Pericardium fibroblast (primary cell): ENCODE data around the gene SH2B2. TPM values are rescaled to one million over a fixed set of nuclear protein-coding genes. Genes with fewer than 3 reads are reported as not detected.

Experiments
- total RNA-seq: library from RNA; depleted of rRNA; stranded (reverse); fragments of >200 nt; gene quantifications from 2 replicates; pipeline ENCODE4 v1.2.3, GENCODE V29; 2015

Gene SH2B2
- 2.7 and 3.8 TPM in 2 replicates for total RNA-seq

DNA sequence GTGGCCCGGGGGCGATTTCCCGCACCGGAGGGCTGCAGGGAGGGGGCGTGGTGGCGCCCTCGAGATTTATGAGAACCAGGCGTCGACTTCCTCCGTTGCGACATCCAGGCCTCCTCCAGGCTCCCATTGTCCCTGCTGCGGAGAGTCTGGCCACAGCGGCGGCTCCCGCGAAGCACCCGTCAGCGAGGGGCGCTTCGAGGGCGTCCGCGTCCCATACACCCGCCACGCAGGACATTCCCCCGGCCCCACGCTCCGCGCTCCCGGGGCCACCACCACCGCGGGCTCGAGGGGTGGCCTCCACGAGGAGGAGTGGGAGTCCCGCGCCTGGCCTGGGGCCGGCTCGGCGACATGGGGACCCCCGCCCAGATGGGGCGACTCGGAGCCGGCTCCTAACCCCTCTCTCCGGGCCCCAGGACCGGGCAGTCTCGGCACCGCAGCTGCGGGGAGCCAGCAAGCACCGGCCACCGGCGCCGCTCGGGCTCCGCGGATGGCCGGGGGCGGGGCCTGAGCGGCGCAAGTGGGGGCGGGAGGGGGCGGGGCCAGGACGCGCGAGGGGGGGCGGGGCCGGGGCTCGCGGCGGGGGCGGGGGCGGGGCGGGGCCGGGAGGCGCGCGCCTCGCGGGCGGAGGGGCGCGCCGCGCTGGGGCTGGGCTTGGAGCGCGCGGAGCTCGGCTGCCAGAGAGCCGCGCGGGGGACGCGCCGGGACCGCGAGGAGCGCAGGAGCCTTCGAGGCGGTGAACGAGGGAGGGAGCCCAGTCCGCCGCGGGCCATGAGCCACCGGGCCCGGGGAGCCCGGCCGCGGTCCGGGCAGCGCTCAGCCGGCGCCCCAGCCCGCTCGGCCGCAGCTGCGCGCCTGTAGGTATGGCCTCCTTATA lies at the start of gene SH2B2:
TSS of gene SH2B2 (plus strand) at position 632 of the 874 bp plus-strand sequence. CDS start 13,683 bp downstream, outside the sequence.

DNA sequence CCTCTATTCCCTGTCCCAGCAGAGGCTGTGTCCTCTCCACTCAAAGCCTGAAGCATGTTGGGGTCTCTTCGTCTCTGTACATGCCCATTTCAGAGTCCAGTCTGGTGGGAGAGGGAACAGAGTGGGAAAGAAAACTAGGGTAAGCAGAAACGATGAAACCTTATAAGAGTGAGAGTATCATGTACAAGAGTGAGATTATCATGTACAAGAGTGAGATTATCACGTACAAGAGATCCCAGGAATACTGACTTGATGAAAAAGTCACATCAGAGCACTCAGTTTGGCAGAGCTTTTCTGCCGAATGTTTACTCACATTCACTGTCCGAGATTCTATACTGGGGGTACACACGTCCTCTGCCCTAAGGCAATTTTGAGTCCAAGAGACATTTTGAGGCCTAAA lies 69.7 kb downstream of the SH2B2 start, which contains the start of gene SPDYE6:
TSS of gene SPDYE6 (minus strand) at position 101 of the 400 bp plus-strand sequence. CDS start 421 bp downstream, outside the sequence.

Other genes with a start within 250 kb of the SH2B2 start
- not detected in 2 replicates for gene SPDYE6, start 69.6 kb downstream of the SH2B2 start, total RNA-seq
- gene PRKRIP1, start 109.5 kb downstream of the SH2B2 start, total RNA-seq, result 11.2 and 14.8 TPM in 2 replicates
- 28.3 and 34.1 TPM in 2 replicates for gene ORAI2, start 146.7 kb downstream of the SH2B2 start, total RNA-seq
- 22.4 and 28.2 TPM in 2 replicates for gene ALKBH4, start 178.0 kb downstream of the SH2B2 start, total RNA-seq
- gene LRWD1, start 178.1 kb downstream of the SH2B2 start, total RNA-seq, result 5.6 and 7.5 TPM in 2 replicates
- gene POLR2J, start 192.1 kb downstream of the SH2B2 start, total RNA-seq, result 24.0 and 47.8 TPM in 2 replicates
- 1.8 and 10.6 TPM in 2 replicates for gene RASA4B, start 230.9 kb downstream of the SH2B2 start, total RNA-seq